Peyer's patch (tissue), 4 donors: ENCODE results near the gene AUTS2. TPM values are rescaled to one million over a fixed set of nuclear protein-coding genes. Genes with fewer than 3 reads are reported as not detected.

ENCODE experiments used
- DNase-seq, 3 donors: peaks; one replicate each; pipeline ENCODE4 v3.0.0-alpha.2; 2017 to 2019
- H3K27ac ChIP-seq, 4 donors: fragments of 200-600 bp; sonication (generic); one replicate each; pipeline ENCODE4 v1.5.1; 2016 to 2019
- H3K27me3 ChIP-seq, 2 donors: fragments of 200-600 bp; sonication (generic); one replicate each; pipeline ENCODE4 v1.5.1; 2019
- H3K36me3 ChIP-seq, 3 donors: fragments of 200-600 bp; sonication (generic); one replicate each; pipeline ENCODE4 v1.5.1; 2016 to 2019
- H3K4me1 ChIP-seq, 4 donors: fragments of 200-600 bp; sonication (generic); one replicate each; pipeline ENCODE4 v1.5.1; 2016 to 2019
- H3K4me3 ChIP-seq, 4 donors: fragments of 200-600 bp; sonication (generic); 1 replicate in 3 of 4; 2 replicates in 1 of 4; pipeline ENCODE4 v1.5.1; 2016 to 2019; ENCODE audit warnings: mild to moderate bottlenecking in 1 of 4
- H3K9me3 ChIP-seq, 4 donors: fragments of 200-600 bp; sonication (generic); one replicate each; pipeline ENCODE4 v1.5.1; 2016 to 2019; ENCODE audit warnings: mild to moderate bottlenecking in 1 of 4
- POLR2A ChIP-seq, 2 donors: fragments of 450-650 bp; IDR thresholded peaks; one replicate each; pipeline ENCODE4 v1.5.1; 2017; ENCODE audit warnings: antibody characterized with exemption in 2 of 2, mild to moderate bottlenecking in 2 of 2, moderate library complexity in 2 of 2
- total RNA-seq, 4 donors: library from RNA; depleted of rRNA; stranded (reverse); fragments of >200 nt; gene quantifications; one replicate each; pipeline ENCODE4 v1.1.0, GENCODE V29; 2016
- TF ChIP-seq, protein P1 (sequence below), 6 experiments: fragments of 450-650 bp in 4 of 6; fragments of 200-600 bp in 2 of 6; sonication (generic) in 1 of 6; IDR thresholded peaks; one replicate each; pipeline ENCODE4 v1.5.1; 2017 to 2019; ENCODE audit warnings: antibody characterized with exemption in 6 of 6, mild to moderate bottlenecking in 3 of 6, moderate library complexity in 1 of 6

Gene AUTS2
- total RNA-seq, 4 donors from 2014 or later, result 55.9 to 90.0 (median 72.6) TPM

DNA sequence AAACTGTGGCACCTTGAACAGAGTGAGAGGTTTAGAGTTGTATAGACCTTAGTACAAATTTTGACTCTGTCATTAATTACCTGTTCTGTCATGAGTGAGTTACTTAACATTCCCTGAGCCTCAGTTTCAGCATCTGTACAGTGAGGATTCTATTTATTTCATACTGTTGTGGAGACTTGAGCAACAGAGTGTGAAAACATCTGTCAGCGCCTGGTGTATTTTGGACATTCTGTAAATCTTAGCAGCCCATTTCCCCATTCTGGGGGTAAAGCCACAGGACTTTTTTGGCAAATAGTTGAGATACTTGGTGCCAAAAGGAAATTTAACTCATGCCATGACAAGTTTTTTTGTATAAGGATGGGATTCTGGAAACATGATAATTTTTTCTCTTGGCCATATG lies 94.8 kb downstream of the AUTS2 start:
- DNase-seq, result no peak
- Histone ChIP-seq H3K4me3 (no peak overlapping the region), H3K9me3 (no peaks in the 10 kb centered on the region), H3K4me1 (no peaks in the 10 kb centered on the region), H3K27ac (no peak overlapping the region), H3K36me3 (no peaks in the 10 kb centered on the region), H3K27me3 (no peaks in the 10 kb centered on the region)
- no peak for TF ChIP-seq POLR2A (IDR thresholded peaks at IDR 0.05)
- TF ChIP-seq, protein P1, sequence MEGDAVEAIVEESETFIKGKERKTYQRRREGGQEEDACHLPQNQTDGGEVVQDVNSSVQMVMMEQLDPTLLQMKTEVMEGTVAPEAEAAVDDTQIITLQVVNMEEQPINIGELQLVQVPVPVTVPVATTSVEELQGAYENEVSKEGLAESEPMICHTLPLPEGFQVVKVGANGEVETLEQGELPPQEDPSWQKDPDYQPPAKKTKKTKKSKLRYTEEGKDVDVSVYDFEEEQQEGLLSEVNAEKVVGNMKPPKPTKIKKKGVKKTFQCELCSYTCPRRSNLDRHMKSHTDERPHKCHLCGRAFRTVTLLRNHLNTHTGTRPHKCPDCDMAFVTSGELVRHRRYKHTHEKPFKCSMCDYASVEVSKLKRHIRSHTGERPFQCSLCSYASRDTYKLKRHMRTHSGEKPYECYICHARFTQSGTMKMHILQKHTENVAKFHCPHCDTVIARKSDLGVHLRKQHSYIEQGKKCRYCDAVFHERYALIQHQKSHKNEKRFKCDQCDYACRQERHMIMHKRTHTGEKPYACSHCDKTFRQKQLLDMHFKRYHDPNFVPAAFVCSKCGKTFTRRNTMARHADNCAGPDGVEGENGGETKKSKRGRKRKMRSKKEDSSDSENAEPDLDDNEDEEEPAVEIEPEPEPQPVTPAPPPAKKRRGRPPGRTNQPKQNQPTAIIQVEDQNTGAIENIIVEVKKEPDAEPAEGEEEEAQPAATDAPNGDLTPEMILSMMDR (IDR thresholded peaks at IDR 0.05), result no peak

DNA sequence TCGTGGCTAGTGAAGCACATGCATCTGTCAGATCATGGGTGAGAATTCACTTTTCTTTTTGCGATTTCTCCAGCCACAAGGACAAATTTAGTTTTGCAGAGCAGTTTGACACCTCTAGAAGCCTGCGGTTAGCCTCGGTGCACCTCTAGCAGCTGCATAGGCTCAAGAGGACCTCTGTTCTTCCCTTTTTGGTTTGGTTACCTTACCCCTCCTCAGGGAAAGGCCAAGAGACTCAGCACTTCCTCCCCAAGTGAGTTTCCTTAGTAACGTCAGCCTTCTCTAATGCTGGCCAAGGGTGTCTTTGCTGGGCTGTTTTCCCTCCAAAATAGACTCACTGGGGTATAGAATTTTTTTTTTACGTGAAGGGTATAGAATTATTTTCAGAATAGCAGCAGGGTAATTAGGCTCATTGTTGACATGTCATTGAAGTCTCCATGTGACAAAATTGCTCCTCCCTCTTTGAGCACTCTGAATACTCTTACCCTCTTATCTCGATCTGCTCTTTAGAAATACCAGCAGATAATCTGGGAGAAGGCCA lies 97.8 kb downstream of the AUTS2 start:
- Histone ChIP-seq H3K36me3 (no peaks in the 10 kb centered on the region), H3K4me1 (no peaks in the 10 kb centered on the region), H3K27me3 (no peaks in the 10 kb centered on the region), H3K27ac (no peak overlapping the region), H3K4me3 (no peak overlapping the region), H3K9me3 (no peaks in the 10 kb centered on the region)
- peak in 2 of 3 donors; percentile 35 to 49 for DNase-seq
- no peak for TF ChIP-seq POLR2A (IDR thresholded peaks at IDR 0.05)
- TF ChIP-seq, protein P1 (IDR thresholded peaks at IDR 0.05), result no peak

DNA sequence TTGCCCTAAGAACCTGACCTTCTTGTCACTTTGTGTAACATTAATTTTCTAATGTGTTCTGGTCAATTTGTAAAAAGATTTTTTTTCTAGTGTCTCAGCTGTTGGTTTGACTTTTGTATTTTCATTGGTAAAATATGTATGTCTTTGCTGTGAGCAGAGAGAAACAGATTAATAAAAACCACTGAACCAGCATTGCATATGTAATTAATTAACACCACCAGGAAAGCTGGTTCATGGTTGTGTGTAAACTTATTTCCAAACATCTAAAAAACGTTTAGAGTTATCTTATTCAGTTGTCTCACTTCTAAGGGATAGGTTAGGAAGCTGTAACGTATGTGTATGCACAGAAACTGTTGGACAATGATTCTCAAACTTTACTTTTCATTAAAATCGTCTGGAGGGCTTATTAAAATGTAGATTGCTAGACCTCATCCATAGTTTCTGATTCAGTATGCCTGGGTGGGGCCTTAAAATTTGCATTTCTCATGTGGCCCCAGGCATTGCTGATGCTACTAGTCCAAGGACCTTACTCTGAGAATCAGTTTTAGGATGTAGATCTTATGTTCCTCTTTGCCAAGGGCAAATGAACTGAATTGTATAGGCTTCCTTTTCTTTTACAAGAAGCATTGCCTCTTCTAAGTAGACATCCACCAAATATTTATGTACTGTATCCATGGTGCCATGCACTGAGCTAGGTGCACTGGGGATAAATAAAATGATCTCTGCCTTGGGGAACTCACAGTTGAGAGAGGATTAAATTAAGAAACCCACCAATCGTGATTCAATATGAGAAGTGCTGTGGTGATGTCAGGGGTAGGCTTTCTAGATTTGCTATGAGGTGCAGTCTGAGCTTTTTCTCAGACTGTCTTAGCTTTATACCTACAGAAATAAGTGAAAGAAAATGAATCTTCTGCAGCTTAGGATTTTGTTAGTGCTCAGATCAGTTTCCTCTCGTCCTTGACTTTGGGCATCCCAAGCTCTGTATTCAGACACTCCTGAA lies 98.7 kb downstream of the AUTS2 start:
- H3K27ac ChIP-seq, result no peak overlapping the region
- TF ChIP-seq POLR2A (IDR thresholded peaks at IDR 0.05), result no peak
- TF ChIP-seq, protein P1 (IDR thresholded peaks at IDR 0.05), result no peak
- no peaks in the 10 kb centered on the region for H3K9me3 ChIP-seq
- H3K27me3 ChIP-seq, result no peaks in the 10 kb centered on the region
- H3K4me3 ChIP-seq, result no peak overlapping the region
- DNase-seq, result no peak
- H3K4me1 ChIP-seq, result no peaks in the 10 kb centered on the region
- no peaks in the 10 kb centered on the region for H3K36me3 ChIP-seq

DNA sequence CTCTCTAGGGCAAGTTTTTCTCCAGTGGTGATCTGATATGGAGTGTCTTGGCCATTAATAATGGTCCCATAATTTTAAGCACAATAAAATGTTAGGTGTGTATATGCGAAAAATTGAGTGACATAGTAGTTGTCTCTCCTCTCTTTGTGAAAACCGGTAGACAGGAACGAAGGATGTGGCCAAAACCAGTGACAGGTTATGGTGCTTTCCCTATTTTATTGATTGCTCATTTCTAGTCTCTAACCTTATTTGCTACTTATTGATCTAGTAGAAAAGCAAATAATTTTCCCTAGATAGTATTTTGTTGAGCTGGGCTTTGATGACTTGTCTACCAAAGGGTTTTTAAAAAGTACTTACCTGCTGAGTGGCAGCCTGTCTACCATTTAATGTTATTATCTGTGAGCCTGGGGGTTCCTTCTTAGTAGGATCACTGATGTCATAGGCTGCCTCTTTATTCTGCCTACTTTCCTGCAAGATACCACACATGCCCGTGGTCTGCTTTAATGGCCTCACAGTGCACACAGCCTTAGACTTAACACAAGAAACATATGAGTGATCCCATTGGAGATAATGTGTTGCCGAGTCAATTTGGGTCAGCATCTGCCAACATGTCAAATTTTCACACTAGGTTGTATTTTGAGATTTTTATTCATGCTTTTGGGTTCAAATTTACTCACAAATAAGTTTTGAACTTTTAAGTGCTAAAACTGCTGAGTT lies 100.0 kb downstream of the AUTS2 start:
- Histone ChIP-seq H3K4me3 (no peak overlapping the region), H3K27ac (no peak overlapping the region), H3K9me3 (no peaks in the 10 kb centered on the region), H3K4me1 (no peaks in the 10 kb centered on the region), H3K36me3 (no peaks in the 10 kb centered on the region), H3K27me3 (no peaks in the 10 kb centered on the region)
- DNase-seq, result no peak
- TF ChIP-seq, protein P1 (IDR thresholded peaks at IDR 0.05), result no peak
- no peak for TF ChIP-seq POLR2A (IDR thresholded peaks at IDR 0.05)

DNA sequence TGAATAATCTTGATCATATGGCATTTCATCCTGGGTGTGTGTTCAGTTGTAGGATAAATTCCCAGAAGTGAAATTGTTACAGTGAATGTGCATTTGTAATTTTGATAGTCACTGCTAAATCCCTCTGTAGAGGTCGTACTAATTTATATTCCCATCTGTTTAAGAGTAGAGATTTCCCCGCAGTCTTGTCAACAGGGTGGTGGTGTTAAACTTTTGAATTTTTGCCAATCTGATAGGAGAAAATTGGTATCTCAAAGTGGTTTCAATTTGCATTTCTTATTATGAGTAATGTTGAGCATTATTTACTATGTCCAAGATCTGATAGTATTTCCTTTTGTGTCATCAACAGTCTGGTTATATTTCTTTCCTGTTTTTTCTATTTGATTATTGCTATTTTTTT lies 101.7 kb downstream of the AUTS2 start:
- no peaks in the 10 kb centered on the region for H3K36me3 ChIP-seq
- no peaks in the 10 kb centered on the region for H3K4me1 ChIP-seq
- no peaks in the 10 kb centered on the region for H3K9me3 ChIP-seq
- H3K4me3 ChIP-seq, result no peak overlapping the region
- no peak for DNase-seq
- TF ChIP-seq POLR2A (IDR thresholded peaks at IDR 0.05), result no peak
- TF ChIP-seq, protein P1 (IDR thresholded peaks at IDR 0.05), result no peak
- H3K27me3 ChIP-seq, result no peaks in the 10 kb centered on the region
- no peak overlapping the region for H3K27ac ChIP-seq
